H1 (cell line): ENCODE measurements around the gene KIF5C. TPM values are rescaled to one million over a fixed set of nuclear protein-coding genes. Genes with fewer than 3 reads are reported as not detected.

Experiments used
- ATF3 ChIP-seq: IDR thresholded peaks from 2 replicates; pipeline ENCODE4 v1.6.1; 2011; ENCODE audit warnings: low read depth, mild to moderate bottlenecking, low read length; ENCODE audit not compliant: insufficient read depth
- JUN ChIP-seq: IDR thresholded peaks from 2 replicates; pipeline ENCODE4 v1.6.1; 2011; ENCODE audit warnings: low read depth, mild to moderate bottlenecking, improper control_type of control experiment, low read length
- JUND ChIP-seq: IDR thresholded peaks from 2 replicates; pipeline ENCODE4 v1.6.1; 2011; ENCODE audit warnings: mild to moderate bottlenecking, improper control_type of control experiment, low read length
- RXRA ChIP-seq: IDR thresholded peaks from 2 replicates; pipeline ENCODE4 v1.6.1; 2011; ENCODE audit warnings: low read depth, mild to moderate bottlenecking, low read length, moderate library complexity; ENCODE audit not compliant: insufficient read depth
- SRF ChIP-seq: IDR thresholded peaks from 2 replicates; pipeline ENCODE4 v1.6.1; 2011; ENCODE audit warnings: mild to moderate bottlenecking, low read depth, low read length, moderate library complexity
- SUZ12 ChIP-seq: fragments of 200-600 bp; sonication (generic); IDR thresholded peaks from 2 replicates; pipeline ENCODE4 v1.6.1; 2012; ENCODE audit warnings: mild to moderate bottlenecking, inconsistent platforms, low read length, moderate library complexity, mixed read lengths
- TBP ChIP-seq: IDR thresholded peaks from 2 replicates; pipeline ENCODE4 v1.6.1; 2011; ENCODE audit warnings: low read depth, low read length, improper control_type of control experiment
- polyA plus RNA-seq, 7 experiments: library from polyadenylated mRNA; depleted of rRNA in 3 of 7; stranded (reverse) in 5 of 7; unstranded in 2 of 7; fragments of >200 nt in 5 of 7; fragments of 200-250 nt in 2 of 7; gene quantifications; 1 replicate in 5 of 7; 2 replicates in 1 of 7; 4 replicates in 1 of 7; pipeline versions ENCODE4 v1.2.1 to v1.2.3, GENCODE V29; 2011 to 2013; ENCODE audit warnings: missing spikeins in 2 of 7, mixed read lengths in 2 of 7
- total RNA-seq: library from RNA; stranded (reverse); fragmentation: NEBNext Ultra II Directional; extraction: Animal tissue kit (Norgen Biotek cat#: 25700); gene quantifications from 2 replicates; pipeline ENCODE4 v1.2.1, GENCODE V29; 2021
- TF ChIP-seq, protein P1 (sequence below), 3 experiments: IDR thresholded peaks; 1 replicate in 2 of 3; 2 replicates in 1 of 3; pipeline versions ENCODE4 v1.5.1 to v1.6.1; 2011; ENCODE audit warnings: low read length in 3 of 3, mild to moderate bottlenecking in 3 of 3, inconsistent platforms in 2 of 3, low read depth in 1 of 3, moderate library complexity in 1 of 3; ENCODE audit not compliant: insufficient read depth in 1 of 3; ENCODE audit errors: control extremely low read depth in 1 of 3

The KIF5C gene
- total and polyA plus RNA-seq, 2 of the 8 experiments (the other 6 are each of a cell fraction or from before 2014, with no cell fraction given): 16.3 to 66.4 TPM

DNA sequence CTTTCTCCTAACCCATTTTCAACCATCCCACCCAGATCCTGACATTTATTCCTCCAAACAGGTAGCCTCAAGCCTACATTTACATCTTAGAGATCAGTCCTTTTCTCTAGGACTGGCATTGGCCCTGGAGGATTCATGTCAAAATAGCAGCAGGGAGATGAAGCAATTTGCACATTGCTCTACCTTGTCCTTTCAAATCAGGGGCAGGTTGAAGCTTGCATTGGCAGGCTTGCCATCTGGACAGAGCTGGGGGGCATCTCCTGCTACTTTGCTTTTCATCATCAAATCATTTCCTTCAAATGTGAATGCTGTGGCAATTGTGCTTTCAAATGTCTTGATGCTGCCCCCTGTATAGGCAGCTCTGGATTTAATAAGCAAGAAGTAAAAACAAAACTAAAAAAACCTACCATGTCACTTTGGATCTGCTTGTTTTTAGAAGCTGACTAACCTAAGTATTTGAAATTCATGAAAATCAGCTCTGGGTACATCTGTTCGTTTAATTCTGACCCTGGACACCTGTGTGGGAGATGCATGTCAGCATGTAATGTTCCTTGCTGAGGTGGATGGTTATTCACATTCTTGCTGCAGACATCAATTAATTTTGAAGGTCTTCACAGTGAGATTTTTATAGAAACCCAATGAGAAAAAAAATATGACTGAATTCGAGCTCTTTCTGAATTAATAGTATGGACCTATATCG is 47.9 kb downstream of the KIF5C start (continued):
- TF ChIP-seq JUND (no peak), ATF3 (no peak), TBP (no peak), RXRA (no peak), SUZ12 (no peak), JUN (no peak), SRF (no peak)
- TF ChIP-seq, protein P1, sequence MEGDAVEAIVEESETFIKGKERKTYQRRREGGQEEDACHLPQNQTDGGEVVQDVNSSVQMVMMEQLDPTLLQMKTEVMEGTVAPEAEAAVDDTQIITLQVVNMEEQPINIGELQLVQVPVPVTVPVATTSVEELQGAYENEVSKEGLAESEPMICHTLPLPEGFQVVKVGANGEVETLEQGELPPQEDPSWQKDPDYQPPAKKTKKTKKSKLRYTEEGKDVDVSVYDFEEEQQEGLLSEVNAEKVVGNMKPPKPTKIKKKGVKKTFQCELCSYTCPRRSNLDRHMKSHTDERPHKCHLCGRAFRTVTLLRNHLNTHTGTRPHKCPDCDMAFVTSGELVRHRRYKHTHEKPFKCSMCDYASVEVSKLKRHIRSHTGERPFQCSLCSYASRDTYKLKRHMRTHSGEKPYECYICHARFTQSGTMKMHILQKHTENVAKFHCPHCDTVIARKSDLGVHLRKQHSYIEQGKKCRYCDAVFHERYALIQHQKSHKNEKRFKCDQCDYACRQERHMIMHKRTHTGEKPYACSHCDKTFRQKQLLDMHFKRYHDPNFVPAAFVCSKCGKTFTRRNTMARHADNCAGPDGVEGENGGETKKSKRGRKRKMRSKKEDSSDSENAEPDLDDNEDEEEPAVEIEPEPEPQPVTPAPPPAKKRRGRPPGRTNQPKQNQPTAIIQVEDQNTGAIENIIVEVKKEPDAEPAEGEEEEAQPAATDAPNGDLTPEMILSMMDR (IDR thresholded peaks at IDR 0.05; ENCODE audit: control extremely low read depth in 1 of 3, insufficient read depth in 1 of 3, low read depth in 1 of 3, low read length in 3 of 3): no peak
- TF ChIP-seq, all 59 proteins: peak for 0
